Head of caudate nucleus (tissue), 42 donors: ENCODE data around the gene FGF22.
"Not testable (repeated sequence)": the region's sequence is repeated elsewhere in the genome, so short reads cannot be mapped to it uniquely, and the experiment has no call there.

ENCODE experiments used
- DNase-seq, 42 donors: peaks; one replicate each; pipeline versions ENCODE4 v3.0.0 to v3.0.0-alpha.2; 2020 to 2021; ENCODE audit warnings: mixed read lengths in 7 of 42
- intact Hi-C: fragments of 100-400 bp; cut with DNase I; formaldehyde crosslinking; loops from one replicate; pipeline ENCODE4 v1.15.0; 2022

Gene FGF22

DNA sequence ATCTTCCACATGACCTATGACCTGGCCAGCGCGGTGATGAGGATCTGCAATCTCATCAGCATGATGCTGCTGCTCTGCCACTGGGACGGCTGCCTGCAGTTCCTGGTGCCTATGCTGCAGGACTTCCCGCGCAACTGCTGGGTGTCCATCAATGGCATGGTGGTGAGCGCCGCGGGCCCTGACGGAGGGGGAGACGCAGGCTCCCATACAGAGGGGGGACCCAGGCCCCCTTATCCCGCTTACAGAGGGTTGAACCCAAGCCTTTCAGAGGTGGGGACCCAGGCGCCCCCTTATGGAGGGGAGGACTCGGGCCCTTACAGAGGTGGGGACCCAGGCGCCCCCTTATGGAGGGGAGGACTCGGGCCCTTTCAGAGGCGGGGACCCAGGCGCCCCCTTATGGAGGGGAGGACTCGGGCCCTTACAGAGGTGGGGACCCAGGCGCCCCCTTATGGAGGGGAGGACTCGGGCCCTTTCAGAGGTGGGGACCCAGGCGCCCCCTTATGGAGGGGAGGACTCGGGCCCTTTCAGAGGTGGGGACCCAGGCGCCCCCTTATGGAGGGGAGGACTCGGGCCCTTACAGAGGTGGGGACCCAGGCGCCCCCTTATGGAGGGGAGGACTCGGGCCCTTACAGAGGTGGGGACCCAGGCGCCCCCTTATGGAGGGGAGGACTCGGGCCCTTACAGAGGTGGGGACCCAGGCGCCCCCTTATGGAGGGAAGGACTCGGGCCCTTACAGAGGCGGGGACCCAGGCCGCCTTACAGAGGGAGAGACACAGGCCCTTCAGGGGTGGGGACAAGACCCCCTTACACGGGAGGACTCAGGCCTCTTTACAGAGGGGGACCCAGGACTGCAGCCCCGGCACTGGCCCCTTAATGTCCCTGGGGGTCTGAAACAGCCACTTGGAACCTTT is 34.4 kb upstream of the FGF22 start:
- intact Hi-C loops, DNase-seq: not testable (repeated sequence)

DNA sequence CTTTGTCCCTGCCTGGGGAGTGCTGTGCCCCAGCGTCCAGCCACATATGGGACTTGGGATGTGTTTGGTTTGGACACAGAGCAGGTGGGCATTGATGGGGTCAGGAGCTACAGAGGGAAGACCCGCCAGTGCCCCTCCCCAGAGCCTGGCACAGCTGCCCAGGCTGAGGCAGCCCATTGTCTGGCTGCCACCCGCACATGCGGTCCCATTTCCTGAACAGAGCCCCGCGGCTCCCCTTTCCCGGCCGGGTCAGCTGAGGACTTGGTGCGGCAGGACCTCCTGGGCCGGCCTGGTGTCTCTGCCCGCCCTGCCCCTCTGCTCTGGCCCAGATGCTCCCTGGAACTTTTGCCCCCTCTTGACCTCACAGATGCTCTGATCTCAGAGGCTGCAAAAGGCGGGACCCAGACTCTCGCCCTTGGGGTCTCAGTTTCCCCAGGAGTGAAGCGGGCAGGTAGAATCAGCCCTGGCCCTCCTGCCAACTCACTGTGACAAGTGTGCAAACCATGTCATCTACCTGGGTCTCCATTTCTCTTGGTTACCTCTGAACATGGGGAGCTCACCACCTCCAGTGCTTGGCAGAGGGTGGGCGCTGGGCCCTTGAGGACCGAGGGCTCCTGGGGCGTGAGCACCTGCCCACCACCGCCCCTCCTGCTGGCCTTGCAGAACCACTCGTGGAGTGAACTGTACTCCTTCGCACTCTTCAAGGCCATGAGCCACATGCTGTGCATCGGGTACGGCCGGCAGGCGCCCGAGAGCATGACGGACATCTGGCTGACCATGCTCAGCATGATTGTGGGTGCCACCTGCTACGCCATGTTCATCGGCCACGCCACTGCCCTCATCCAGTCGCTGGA is 32.2 kb upstream of the FGF22 start:
- DNase-seq, result peak in 32 of 42 donors; percentile 36 to 86 (median 59)
- intact Hi-C loops, result no loop called here

DNA sequence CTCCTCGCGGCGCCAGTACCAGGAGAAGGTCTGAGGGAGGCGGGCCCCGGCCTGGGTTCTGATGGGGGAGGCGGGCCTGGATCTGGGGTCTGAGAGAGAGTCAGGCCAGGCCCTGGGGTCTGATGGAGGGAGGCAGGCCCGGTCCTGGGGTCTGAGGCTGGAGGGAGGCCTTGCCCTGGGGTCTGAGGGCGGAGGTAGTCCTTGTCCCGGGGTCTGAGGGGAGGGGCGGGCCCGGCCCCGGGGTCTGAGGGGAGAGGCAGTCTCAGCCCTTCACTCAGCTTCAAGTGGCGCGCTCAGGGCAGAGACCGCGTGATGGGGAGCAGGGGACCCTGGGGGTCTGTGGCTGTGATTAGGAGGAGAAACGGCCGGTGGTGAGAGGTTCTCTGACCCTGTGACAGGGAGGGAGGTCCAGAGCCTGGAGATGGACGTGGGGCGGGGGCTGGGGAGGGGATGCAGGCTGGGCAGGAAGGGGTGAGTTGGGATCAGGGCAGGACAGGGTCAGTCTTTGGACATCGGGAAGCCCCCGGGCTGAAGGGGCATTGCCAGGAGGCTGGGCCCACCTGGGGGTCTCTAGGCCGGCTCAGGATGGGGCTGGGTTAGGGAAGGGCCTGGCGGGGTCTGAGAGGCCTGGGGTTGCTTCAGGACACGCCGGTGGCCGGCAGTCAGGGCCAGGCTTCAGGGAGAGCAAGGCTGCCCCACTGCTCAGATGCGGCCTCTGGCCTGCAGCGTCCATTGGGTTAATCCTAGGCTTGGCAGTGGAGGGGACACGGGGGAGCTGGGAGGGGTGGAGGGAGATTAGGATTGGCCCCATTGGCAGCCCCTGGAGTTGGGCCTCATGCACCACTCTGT is 31.3 kb upstream of the FGF22 start:
- DNase-seq, result no peak
- intact Hi-C loops, result no loop called here

DNA sequence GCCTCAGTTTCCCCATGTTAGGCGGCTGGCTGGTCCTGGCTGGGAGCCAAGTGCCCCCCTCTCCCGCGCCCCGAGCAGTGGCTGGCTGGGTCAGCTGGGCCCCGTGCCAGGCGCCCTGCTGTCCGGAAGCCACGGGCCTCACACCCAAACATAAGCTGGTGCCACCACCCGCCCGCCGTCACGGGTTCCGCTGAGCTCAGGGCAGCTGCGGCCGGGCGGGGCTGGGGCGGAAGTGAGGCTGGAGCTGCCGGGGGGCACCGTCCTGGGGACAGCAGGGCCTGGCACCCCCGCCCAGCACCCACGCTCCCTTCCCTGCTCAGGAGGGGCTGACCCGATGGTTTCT is 30.7 kb upstream of the FGF22 start:
- DNase-seq, result peak; percentile 63 to 96 (median 88)
- intact Hi-C loops, result no loop called here

DNA sequence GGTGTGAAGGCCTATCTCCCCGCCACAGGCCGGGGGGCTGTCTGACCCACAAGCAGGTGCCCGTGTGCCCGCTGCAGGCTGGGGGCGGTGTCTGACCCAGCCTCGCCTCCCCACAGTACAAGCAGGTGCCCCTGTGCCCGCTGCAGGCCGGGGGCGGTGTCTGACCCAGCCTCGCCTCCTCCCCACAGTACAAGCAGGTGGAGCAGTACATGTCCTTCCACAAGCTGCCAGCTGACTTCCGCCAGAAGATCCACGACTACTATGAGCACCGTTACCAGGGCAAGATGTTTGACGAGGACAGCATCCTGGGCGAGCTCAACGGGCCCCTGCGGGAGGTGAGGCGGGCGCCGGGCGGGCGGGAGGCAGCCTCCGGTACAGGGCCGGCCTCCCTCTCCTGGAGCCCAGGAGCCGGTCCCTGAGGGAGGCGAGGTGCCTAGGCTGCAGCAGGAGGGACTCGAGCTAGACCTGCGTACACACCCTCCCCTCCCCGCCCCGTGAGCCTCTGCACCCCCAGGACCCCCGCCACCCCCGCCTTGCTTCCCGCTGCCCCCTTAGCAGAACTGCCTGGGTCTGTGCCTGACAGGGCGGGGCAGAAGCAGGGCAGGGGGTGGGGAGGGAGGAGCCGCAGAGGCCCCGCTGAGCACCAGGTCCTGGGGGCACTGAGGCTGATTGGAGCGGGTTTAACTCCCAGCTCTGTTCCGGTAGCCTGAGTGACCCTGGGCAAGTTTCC is 29.4 kb upstream of the FGF22 start:
- DNase-seq, result no peak
- intact Hi-C loops, result no loop called here

DNA sequence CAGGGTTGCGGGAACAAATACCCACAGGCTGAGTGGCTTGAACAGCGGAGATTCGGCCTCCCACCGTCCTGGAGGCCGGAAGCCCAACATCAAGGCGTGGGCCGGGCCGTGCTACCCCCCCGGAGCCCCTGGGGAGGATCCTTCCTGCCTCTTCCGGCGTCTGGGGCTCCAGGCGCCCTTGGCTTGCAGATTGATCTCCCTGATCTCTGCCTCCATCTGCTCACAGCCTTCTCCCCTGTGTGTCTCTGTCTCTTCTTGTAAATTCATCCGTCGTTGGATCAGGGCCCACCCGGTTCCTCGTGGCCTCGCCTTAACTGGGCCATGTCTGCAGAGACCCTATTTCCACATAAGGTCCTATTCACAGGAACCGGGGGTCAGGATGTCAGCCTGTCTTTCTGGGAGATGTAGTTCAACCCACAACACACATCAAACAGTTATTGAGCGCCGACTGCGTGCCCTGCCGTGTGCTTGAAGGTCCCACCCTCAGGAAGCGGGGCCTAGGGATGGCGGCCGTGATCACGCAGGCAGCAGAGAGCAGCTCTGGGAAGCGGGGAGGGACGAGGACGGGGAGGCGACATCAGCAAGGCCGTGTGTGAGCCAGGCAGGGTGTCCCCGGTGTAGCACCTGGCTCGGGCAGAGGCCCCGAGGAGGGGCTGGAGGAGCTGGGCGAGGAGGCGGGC is 28.7 kb upstream of the FGF22 start:
- intact Hi-C loops, result no loop called here
- peak in 1 of 42 donors; percentile 55 for DNase-seq

DNA sequence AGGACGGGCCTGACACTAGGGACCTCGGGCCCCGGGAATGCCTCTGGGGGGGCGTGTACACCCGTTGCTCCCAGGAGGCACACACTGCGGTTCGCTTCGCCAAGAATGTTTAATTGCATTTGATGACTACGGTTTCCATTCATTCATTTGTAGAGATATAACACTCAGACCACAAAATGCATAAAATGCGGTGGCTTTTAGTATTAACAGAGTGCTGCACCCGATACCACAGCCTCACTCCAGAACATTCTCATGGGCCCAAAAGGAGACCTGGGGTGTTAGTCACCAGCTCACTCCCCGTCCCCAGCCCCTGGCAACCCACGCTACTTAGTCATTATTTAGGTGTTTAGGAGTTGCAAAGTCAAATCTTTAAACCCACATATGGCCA is 28.2 kb upstream of the FGF22 start:
- intact Hi-C loops, result no loop called here

DNA sequence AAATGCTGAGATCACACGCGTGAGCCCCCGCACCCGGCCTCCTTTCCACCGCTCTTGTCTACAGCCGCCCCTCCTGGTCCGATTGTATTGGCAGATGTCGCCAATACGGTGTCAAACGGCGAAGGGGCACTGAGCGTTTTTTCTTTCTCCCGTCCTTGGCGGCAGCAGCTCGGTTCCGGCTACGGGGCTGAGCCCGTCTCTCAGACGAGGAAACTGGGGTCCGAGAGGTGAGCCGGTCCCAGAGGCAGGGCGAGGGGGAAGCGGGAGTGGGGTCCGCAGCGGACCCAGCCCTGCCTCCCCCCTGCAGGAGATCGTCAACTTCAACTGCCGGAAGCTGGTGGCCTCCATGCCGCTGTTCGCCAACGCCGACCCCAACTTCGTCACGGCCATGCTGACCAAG is 26.7 kb upstream of the FGF22 start:
- DNase-seq, result no peak
- intact Hi-C loops, result no loop called here

More for the DNA sequence above, 28.2 kb upstream of the FGF22 start:
- DNase-seq, result no peak

DNA sequence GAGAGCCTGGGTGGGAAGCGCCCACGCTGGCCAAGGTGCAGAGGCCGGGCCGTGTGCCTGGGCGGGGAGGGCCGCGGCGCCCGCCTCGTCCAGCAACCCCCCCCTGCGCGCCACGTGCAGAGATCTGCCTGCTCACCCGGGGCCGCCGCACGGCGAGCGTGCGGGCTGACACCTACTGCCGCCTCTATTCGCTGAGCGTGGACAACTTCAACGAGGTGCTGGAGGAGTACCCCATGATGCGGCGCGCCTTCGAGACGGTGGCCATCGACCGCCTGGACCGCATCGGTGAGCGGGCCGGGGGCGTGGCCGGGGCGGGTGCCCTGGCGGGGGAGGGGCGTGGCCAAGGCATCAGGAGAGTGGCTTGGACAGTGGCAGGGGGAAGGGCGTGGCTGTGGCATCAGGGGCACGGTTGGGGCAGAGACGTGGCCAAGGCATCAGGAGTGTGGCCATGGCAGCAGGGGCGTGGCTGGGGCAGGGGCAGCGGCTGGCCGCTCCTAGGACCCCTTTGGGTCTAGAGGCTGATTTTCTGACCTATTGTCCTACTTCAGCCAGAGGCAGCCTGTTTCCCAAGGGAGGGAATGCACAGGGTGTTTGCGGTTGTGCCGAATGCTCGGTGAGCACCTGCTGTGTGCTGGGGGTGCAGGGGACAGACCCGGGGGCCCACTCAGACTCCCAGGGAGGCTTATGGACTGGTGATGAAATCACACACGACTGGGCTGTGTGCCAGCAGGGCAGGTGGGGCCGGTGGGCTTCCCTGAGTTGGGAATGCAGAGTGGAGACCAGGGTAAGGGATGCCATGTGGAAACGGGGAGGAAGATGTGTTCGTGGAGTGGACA is 25.7 kb upstream of the FGF22 start:
- DNase-seq, result no peak
- intact Hi-C loops, result no loop called here

DNA sequence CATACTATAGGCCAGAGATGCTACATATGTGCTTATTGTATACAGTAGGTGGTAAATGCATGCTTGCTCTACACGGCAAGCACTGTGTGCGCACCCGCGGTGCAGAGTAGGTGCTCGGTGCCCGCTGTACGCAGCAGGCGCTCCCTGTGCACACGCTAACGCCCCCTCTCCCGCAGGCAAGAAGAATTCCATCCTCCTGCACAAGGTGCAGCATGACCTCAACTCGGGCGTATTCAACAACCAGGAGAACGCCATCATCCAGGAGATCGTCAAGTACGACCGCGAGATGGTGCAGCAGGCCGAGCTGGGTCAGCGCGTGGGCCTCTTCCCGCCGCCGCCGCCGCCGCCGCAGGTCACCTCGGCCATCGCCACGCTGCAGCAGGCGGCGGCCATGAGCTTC is 24.1 kb upstream of the FGF22 start:
- DNase-seq, result peak in 37 of 42 donors; percentile 32 to 85 (median 62)
- intact Hi-C loops, result no loop called here

DNA sequence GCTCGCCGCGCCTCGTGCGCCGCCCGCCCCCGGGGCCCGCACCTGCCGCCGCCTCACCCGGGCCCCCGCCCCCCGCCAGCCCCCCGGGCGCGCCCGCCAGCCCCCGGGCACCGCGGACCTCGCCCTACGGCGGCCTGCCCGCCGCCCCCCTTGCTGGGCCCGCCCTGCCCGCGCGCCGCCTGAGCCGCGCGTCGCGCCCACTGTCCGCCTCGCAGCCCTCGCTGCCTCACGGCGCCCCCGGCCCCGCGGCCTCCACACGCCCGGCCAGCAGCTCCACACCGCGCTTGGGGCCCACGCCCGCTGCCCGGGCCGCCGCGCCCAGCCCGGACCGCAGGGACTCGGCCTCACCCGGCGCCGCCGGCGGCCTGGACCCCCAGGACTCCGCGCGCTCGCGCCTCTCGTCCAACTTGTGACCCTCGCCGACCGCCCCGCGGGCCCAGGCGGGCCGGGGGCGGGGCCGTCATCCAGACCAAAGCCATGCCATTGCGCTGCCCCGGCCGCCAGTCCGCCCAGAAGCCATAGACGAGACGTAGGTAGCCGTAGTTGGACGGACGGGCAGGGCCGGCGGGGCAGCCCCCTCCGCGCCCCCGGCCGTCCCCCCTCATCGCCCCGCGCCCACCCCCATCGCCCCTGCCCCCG is 23.5 kb upstream of the FGF22 start:
- intact Hi-C loops, result no loop called here
- no peak for DNase-seq

DNA sequence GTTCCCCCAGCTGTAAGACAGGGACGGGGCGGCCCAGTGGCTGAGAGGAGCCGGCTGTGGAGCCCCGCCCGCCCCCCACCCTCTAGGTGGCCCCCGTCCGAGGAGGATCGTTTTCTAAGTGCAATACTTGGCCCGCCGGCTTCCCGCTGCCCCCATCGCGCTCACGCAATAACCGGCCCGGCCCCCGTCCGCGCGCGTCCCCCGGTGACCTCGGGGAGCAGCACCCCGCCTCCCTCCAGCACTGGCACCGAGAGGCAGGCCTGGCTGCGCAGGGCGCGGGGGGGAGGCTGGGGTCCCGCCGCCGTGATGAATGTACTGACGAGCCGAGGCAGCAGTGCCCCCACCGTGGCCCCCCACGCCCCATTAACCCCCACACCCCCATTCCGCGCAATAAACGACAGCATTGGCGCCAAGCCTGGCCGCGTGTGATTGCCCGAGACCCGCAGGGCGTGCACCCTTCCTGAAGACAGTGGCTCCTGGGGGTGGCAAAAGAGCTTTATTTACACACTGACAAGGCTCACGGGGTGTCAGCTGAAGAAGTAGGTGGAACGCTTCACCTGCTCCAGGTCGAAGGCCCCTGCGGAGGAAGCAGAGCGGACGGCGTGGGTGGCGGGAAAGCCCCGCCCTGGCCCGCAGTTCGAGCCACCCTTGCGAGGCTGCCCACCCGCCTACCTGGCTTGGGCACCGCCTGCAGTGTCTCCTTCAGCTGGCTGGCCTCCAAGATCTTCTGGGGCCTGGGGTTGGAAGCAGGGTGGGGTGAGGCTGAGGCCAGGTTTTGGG is 22.7 kb upstream of the FGF22 start:
- DNase-seq, result peak in 10 of 42 donors; percentile 17 to 71 (median 56)
- intact Hi-C loops, result no loop called here

DNA sequence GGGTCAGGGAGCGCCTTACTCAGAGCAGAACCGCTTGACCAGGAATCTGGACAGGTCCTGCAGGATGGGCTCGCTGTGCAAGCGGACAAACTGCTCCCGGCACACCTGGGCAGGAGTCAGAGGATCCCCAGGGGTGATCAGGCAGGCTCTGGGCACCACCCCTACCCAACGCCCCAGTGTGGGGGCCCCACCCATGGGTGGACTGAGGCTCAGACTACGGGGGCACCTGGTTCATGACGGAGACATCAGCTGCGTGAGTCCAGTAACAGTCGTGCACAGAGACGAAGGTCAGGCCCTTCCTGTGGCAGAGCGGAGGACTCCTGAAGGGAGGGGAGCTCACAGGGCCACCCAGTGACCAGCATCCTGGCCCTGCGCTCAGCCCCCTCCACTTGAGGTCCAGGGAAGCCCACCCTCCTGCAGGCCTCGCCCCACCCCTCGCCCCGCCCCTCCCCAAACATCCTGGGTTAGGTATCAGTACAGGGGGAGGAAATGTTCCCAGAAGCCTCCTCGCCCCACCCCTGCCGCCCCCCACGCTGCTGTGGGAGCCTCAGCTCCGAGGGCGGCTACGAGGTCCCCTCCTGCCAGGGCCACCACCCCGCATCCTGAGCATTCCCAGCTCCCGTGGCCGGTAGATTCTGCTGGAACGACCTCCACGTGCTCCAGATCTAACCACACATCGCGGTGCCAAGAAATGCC is 22.0 kb upstream of the FGF22 start:
- intact Hi-C loops, result no loop called here
- peak in 1 of 42 donors; percentile 49 for DNase-seq

DNA sequence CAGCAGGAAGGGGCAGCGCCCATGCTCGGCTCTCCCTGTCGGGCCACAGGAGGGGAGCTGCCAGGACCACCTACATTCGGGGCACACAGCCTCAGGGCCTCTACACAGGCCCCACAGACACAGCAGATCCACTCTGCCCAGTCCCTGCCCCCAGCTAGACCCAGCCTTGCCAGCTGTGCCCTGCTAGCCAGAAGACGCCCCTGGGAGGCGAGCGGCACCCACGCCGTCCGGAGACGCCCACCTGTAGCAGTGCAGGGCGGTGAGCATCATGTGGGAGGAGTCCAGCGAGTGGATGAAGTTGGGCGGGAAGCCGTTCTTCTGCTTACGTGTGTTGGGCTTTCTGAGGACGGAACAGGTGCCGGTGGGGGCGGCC is 21.4 kb upstream of the FGF22 start:
- intact Hi-C loops, result no loop called here
- no peak for DNase-seq

DNA sequence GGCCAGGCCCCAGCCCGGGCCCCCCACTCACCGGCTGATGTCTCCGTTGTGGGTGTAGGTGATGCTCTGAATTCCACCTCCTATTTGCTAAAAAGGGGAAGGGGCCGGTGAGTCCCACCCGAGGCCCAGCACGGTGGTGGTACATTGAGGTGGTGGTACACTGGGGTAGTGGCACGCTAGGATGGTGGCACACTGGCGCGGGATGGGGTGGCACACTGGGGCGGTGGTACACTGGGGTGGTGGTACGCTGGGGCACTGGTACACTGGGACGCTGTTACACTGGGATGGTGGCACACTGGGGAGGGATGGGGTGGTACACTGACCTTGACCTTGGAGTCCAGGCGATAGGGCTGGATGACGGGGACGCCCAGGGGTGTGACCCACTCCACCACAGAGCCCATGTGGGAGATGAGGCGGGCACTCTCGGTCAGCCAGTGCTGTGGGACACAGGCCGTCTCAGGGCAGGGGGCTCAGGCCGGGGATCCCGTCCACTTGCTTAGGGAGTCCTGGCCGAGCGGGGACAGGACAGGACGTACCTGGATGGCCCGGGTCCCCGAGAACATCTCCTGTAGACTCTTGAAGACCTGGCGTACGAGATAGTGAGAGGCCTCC is 20.9 kb upstream of the FGF22 start:
- DNase-seq, result no peak
- intact Hi-C loops, result no loop called here
